Lower leg skin (tissue), 4 donors: ENCODE results near the gene HK2. TPM values are rescaled to one million over a fixed set of nuclear protein-coding genes. Genes with fewer than 3 reads are reported as not detected.

Source experiments
- DNase-seq, 2 donors: peaks; one replicate each; pipeline ENCODE4 v3.0.0-alpha.2; 2019; ENCODE audit warnings: low spot score in 2 of 2
- H3K4me3 ChIP-seq: fragments of 200-600 bp; sonication (generic); 2 replicates; pipeline ENCODE4 v1.5.1; 2017; ENCODE audit warnings: mild to moderate bottlenecking, low read depth; ENCODE audit not compliant: poor library complexity, severe bottlenecking
- CTCF ChIP-seq, 3 donors: fragments of 450-650 bp; IDR thresholded peaks; one replicate each; pipeline ENCODE4 v1.5.1; 2016; ENCODE audit warnings: antibody characterized with exemption in 3 of 3, mild to moderate bottlenecking in 3 of 3, moderate library complexity in 2 of 3
- POLR2A ChIP-seq, 2 donors: fragments of 450-650 bp; IDR thresholded peaks; one replicate each; pipeline ENCODE4 v1.6.1; 2016 to 2017; ENCODE audit warnings: antibody characterized with exemption in 2 of 2, mild to moderate bottlenecking in 1 of 2, moderate library complexity in 1 of 2
- WGBS, 2 donors: methylation state at CpG; one replicate each; pipeline ENCODE4 v1.1.5; 2018; 5-methylcytosine and 5-hydroxymethylcytosine counted together
- intact Hi-C: fragments of 100-400 bp; cut with DNase I; formaldehyde crosslinking; loops from one replicate; pipeline ENCODE4 v1.15.0; 2023; ENCODE audit warnings: low total_unique reads
- total RNA-seq, 4 donors: library from RNA; depleted of rRNA; stranded (reverse); fragments of >200 nt; gene quantifications; one replicate each; pipeline ENCODE4 v1.1.0, GENCODE V29; 2016

HK2 gene
- total RNA-seq, 4 donors from 2014 or later, result 22.4 to 27.3 (median 25.8) TPM

GRCh38 chr2:74919827-74920226 is 85.9 kb downstream of the HK2 start:
- WGBS, 2 donors, result 7 to 16% methylated on average over 12 to 28 of the region's 34 CpGs
- TF ChIP-seq CTCF (IDR thresholded peaks at IDR 0.05), result peak in 1 of 3 donors; percentile 9
- no peak for TF ChIP-seq POLR2A (IDR thresholded peaks at IDR 0.05)
- intact Hi-C loops, result loop anchor here (5.0 kb wide), 1 partner anchor 477 kb away; no protein-coding TSS in a partner anchor
- no peak overlapping the region for H3K4me3 ChIP-seq
- peak in 1 of 2 donors; percentile 88 for DNase-seq

- intact Hi-C loops, result loop anchor here (5.0 kb wide), 1 partner anchor 476 kb away; no protein-coding TSS in a partner anchor
- TF ChIP-seq POLR2A (IDR thresholded peaks at IDR 0.05) (no peak), CTCF (IDR thresholded peaks at IDR 0.05) (no peak)
- no peak overlapping the region for H3K4me3 ChIP-seq
- no peak for DNase-seq
- 88 to 91% methylated on average over 2 of the region's 2 CpGs for WGBS, 2 donors
These were observed 87.4 kb downstream of the HK2 start for GRCh38 chr2:74921236-74921736.

- no peak for DNase-seq
- WGBS, 2 donors, result 67 to 81% methylated on average over 5 of the region's 5 CpGs
- intact Hi-C loops, result loop anchor here (5.0 kb wide), 1 partner anchor 475 kb away; no protein-coding TSS in a partner anchor
- TF ChIP-seq CTCF (IDR thresholded peaks at IDR 0.05) (no peak), POLR2A (IDR thresholded peaks at IDR 0.05) (no peak)
- no peak overlapping the region for H3K4me3 ChIP-seq
These were observed 88.8 kb downstream of the HK2 start for GRCh38 chr2:74922592-74923227.

- no peak for DNase-seq
- WGBS, 2 donors, result 84 to 87% methylated on average over 10 to 11 of the region's 11 CpGs
- intact Hi-C loops, result loop anchor here (5.0 kb wide), 1 partner anchor 473 kb away; no protein-coding TSS in a partner anchor
- TF ChIP-seq POLR2A (IDR thresholded peaks at IDR 0.05) (no peak), CTCF (IDR thresholded peaks at IDR 0.05) (no peak)
- no peak overlapping the region for H3K4me3 ChIP-seq
These were observed 90.7 kb downstream of the HK2 start for GRCh38 chr2:74924463-74925265.

- TF ChIP-seq POLR2A (IDR thresholded peaks at IDR 0.05) (no peak), CTCF (IDR thresholded peaks at IDR 0.05) (no peak)
- intact Hi-C loops, result no loop called here
- no peak for DNase-seq
- 54 to 59% methylated on average over 2 of the region's 2 CpGs for WGBS, 2 donors
- H3K4me3 ChIP-seq, result no peak overlapping the region
These were observed 91.4 kb downstream of the HK2 start for GRCh38 chr2:74925361-74925786.
